ENCODE data around the gene SOCS4. TPM values are rescaled to one million over a fixed set of nuclear protein-coding genes. Genes with fewer than 3 reads are reported as not detected.

The SOCS4 gene
- total RNA-seq, 1 donor from 2014 or later: 23.8 TPM

DNA sequence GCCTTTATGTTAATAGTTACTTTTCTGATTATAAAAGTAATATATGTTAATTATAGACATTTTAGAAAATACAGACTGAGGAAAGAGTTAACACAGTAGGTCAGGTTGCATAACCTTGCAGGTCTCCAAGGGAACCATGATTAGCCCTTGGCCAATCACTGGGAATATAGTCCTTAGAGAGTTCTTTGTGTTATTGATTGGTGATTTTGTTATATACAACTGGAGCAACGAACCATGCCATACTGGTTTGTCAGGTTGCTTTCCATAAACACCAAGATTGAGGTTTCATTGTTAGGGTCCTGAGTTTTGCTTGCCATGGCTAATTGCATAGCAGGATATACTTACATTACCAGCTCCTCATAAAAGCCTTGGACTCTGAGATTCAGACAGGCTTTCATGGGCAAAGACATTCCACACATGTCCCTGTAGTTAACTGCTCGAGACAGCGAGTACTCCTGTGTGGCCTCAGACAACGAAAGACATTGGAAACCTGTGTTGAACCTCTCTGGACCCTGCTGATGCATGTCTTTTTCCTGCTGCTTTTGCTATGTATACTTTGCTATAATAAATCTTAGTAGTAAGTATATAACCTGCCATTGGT, 58.1 kb downstream of the SOCS4 start:
- H3K27me3 ChIP-seq: no peaks in the 10 kb centered on the region
- no peak for DNase-seq
- no peak for ATAC-seq
- no peaks in the 10 kb centered on the region for H3K36me3 ChIP-seq
- H3K4me1 ChIP-seq: no peaks in the 10 kb centered on the region
- H3K4me3 ChIP-seq: no peak overlapping the region
- TF ChIP-seq, protein P1, sequence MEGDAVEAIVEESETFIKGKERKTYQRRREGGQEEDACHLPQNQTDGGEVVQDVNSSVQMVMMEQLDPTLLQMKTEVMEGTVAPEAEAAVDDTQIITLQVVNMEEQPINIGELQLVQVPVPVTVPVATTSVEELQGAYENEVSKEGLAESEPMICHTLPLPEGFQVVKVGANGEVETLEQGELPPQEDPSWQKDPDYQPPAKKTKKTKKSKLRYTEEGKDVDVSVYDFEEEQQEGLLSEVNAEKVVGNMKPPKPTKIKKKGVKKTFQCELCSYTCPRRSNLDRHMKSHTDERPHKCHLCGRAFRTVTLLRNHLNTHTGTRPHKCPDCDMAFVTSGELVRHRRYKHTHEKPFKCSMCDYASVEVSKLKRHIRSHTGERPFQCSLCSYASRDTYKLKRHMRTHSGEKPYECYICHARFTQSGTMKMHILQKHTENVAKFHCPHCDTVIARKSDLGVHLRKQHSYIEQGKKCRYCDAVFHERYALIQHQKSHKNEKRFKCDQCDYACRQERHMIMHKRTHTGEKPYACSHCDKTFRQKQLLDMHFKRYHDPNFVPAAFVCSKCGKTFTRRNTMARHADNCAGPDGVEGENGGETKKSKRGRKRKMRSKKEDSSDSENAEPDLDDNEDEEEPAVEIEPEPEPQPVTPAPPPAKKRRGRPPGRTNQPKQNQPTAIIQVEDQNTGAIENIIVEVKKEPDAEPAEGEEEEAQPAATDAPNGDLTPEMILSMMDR (IDR thresholded peaks at IDR 0.05): no peak
- no peaks in the 10 kb centered on the region for H3K9me3 ChIP-seq
- no peak overlapping the region for H3K27ac ChIP-seq
- intact Hi-C loops (cut with DNase I): no loop called here

DNA sequence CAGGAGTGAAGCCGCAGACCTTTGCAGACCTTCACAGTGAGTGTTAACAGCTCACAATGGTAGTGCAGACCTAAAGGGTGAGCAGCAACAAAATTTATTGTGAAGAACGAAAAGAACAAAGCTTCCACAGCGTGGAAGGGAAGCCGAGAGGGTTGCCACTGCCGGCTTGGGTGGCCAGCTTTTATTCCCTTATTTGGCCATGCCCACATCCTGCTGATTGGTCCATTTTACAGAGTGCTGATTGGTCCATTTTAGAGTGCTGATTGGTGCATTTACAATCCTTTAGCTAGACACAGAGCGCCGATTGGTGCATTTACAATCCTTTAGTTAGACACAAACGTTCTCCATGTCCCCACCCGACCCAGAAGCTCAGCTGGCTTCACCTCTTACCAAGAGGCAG, 59.9 kb downstream of the SOCS4 start:
- DNase-seq (no peak), ATAC-seq (no peak)
- TF ChIP-seq, protein P1 (IDR thresholded peaks at IDR 0.05): no peak
- no peak overlapping the region for H3K4me3 ChIP-seq
- H3K27me3 ChIP-seq: no peaks in the 10 kb centered on the region
- no peaks in the 10 kb centered on the region for H3K4me1 ChIP-seq
- no peaks in the 10 kb centered on the region for H3K9me3 ChIP-seq
- intact Hi-C loops (cut with DNase I): no loop called here
- H3K27ac ChIP-seq: no peak overlapping the region
- H3K36me3 ChIP-seq: no peaks in the 10 kb centered on the region

GRCh38 chr14:55088356-55088755, 61.3 kb downstream of the SOCS4 start:
- no peaks in the 10 kb centered on the region for H3K27me3 ChIP-seq
- H3K36me3 ChIP-seq: no peaks in the 10 kb centered on the region
- TF ChIP-seq, protein P1 (IDR thresholded peaks at IDR 0.05): no peak
- H3K9me3 ChIP-seq: no peaks in the 10 kb centered on the region
- H3K4me1 ChIP-seq: no peaks in the 10 kb centered on the region
- no peak for ATAC-seq
- DNase-seq: no peak
- intact Hi-C loops (cut with DNase I): no loop called here
- no peak overlapping the region for H3K4me3 ChIP-seq
- H3K27ac ChIP-seq: no peak overlapping the region

GRCh38 chr14:55092341-55092740, 65.3 kb downstream of the SOCS4 start:
- no peak overlapping the region for H3K4me3 ChIP-seq
- intact Hi-C loops (cut with DNase I): loop anchor here (5.0 kb wide), 1 partner anchor 70 kb away; no protein-coding TSS in a partner anchor
- H3K36me3 ChIP-seq: no peaks in the 10 kb centered on the region

GRCh38 chr14:55094292-55095157, 67.5 kb downstream of the SOCS4 start:
- Histone ChIP-seq H3K4me1 (peaks cover 16% of the 10 kb centered on the region), H3K27me3 (no peaks in the 10 kb centered on the region), H3K36me3 (no peaks in the 10 kb centered on the region), H3K9me3 (no peaks in the 10 kb centered on the region), H3K4me3 (no peak overlapping the region), H3K27ac (no peak overlapping the region)
- intact Hi-C loops (cut with DNase I): loop anchor here (5.0 kb wide), 1 partner anchor 68 kb away; no protein-coding TSS in a partner anchor
- TF ChIP-seq, protein P1 (IDR thresholded peaks at IDR 0.05): no peak
- DNase-seq (no peak), ATAC-seq (no peak)

More at GRCh38 chr14:55092341-55092740, 65.3 kb downstream of the SOCS4 start:
- ATAC-seq (no peak), DNase-seq (no peak)
- TF ChIP-seq, protein P1 (IDR thresholded peaks at IDR 0.05): no peak
- Histone ChIP-seq H3K27me3 (no peaks in the 10 kb centered on the region), H3K4me1 (peaks cover under 1% of the 10 kb centered on the region), H3K27ac (no peak overlapping the region), H3K9me3 (no peaks in the 10 kb centered on the region)

All from upper lobe of right lung (tissue), 1 donor.